GM19397 (cell line): ENCODE measurements around the gene METTL21A.
"Not testable (repeated sequence)": the region's sequence is repeated elsewhere in the genome, so short reads cannot be mapped to it uniquely, and the experiment has no call there.

Experiments
- ATAC-seq: cut with Tn5 transposase; IDR thresholded peaks from one replicate; pipeline ENCODE4 v1.9.1; 2021; ENCODE audit warnings: mild to moderate bottlenecking, moderate library complexity; ENCODE audit not compliant: unreplicated experiment

Gene METTL21A

DNA sequence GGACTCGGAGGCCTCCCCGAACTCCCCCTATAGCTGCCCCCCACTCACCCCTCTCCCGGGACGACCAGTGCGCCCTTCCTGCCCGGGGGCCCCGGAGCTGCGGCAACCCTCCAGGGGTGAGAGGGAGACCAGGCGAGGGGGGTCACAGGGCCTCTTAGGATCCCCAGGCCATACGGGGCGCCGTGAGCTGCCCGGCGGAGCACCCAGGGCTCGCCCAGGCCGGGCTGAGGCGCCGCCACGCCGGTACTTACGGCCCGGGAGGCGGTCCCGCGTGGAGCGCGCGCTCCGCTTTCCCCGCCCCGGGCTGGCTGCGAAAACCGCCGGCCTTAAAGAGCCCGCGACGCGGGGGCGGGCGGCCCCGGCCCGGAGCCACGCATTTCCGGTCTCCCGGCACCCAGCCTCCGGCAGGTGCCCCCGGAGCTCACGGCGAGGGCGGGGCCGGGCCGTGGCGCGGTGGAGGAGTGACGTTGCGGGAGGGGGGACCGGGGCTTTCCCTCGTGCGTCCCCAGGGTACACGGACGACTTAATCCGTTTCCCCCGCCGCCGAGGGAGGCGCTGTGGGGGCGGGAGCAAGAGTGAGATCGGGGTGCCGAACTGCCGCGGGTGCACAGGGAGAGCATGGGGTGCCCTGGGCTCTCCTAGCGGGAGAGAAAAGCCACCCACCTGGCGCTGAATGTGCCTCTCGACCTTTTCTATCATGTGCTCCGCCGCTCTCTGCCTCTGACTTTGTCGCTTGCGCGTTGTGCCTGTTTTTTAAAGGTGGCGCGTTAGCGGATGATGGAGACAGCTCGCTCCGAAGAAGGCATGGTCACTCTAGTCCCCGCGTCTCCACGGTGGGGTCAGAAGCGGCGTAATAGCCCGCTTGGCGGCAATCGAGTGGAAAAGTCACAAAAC, at the start of gene METTL21A:
Gene METTL21A, minus strand, starts transcription at position 381 of the 894 bp plus-strand sequence. CDS start 1,019 bp downstream, outside the sequence.
- ATAC-seq, result peak; percentile 64

DNA sequence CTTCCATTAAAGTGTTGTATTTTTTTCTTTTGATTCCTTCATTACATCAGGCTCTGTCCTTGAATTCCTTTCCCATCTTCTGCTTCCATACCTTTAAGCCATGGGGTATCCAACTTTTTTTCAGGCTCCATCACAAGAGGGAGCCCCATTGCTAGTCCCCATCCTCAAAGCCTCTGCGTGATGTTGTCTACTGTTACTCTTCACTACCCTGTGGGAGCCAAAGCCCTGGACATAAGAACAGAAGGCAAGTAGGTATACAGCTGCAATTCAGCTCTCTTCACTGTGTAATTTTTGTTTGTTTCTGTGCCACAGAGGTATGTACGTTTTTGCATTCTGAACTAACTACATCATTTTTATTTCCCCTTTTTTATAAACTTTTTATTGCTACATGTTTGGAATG, 49.6 kb upstream of the METTL21A start:
- ATAC-seq, result no peak

DNA sequence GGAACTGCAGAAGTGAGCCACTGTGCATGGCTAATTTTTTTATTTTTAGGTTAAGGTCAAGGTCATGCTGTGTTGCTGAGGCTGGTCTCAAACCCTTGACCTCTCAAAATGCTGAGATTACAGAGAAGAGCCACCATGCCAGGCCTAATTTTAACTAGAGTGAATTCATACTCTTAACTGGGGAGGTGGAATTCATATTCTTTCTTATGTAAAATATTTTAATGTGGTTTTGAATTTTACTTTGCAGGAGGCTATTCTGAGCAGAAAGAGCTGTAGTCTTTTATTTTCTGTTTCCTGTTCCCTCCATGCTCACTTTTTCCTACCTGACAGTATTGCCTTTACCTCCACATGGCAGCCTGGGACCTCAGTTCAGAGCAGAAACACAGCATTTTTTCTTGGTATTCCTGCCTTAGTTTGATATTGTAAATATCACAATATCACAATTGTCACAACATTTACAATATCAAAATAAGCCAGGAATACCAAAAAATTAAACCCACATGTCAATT, 49.1 kb upstream of the METTL21A start:
- no peak for ATAC-seq

DNA sequence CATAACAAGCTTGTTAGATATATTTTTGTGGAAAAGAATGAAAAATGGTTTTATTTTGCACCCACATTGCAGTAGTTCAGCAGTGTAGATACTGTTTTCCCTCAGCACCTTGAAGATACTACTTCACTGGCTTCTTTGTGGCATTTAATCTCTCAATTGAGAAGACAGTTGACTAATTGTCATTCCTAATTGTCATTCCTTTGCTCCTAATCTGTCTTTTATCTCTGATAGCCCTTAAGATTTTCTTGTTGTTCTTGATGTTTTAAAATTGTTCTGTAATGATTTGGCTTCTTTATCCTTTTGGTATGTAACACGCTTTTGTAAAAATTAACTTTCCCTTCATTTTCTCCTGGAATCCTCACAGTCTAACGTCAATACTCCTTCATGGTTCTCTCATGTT, 48.2 kb upstream of the METTL21A start:
- ATAC-seq, result no peak

DNA sequence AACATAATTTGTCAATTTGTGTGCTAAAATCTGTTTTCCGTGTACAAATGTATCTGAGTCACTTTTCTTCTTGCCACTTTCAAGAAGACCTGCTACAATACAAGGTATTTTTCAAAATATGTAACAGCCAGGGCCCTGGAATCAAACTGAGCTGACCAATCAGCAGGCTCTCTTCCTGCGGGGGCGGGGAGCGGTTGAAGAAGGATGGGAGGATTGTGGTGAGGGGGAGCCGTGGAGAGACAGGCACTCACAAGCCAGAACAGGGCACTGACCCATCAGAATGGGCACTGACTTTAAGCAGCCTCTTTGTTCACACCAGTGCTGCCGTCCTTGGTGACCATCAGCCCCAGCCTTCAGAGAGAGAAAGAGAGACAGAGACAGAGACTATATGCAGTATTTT, 45.7 kb upstream of the METTL21A start:
- ATAC-seq, result no peak

DNA sequence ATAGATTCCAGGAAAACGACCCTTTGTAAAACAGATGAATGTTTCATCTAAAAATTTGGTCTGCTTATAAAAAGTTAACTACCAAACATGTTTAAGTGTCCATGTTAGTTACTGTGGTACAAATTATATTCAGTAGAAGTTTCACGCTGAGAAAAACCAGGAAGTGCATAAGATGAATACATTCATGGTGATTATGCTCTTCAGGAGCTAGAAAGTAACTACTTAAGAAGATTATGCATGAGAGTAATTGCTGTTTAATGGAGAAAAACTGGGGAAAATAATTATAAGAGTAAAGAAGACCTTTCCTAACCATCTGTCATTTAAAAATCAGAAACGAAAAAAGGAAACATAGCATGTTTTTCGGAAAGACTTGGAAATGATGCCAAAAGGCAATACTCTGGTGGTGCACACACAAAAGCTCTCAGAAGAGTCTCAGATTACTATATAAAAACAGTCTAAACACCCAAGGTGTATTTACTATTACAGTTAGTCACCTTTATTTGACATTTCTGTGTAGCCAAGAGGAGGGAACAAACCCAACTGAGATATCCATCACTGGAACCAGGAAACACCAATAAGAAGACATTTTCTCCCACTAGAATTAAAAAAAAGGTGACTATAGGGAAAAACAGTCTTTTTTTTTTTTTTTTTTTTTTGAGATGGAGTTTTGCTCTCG, 38.8 kb upstream of the METTL21A start:
- ATAC-seq, result no peak

DNA sequence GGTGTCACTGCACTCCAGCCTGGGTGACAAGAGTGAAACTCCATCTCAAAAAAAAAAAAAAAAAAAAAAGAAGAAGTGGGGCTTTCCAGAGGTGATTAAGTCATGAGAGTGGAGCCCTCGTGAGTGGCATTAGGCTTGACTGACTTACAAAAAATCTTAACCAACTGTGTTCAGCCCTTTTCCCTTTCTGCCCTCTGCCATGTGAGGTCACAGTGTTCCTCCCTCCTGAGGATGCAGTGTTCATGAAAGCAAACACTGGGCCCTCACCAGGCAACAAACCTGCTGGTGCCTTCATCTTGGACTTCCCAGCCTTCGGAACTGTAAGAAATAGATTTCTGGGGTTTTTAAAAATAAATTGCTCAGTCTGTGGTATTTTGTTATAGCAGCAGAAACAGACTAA, 37.0 kb upstream of the METTL21A start:
- peak; percentile 87 for ATAC-seq

DNA sequence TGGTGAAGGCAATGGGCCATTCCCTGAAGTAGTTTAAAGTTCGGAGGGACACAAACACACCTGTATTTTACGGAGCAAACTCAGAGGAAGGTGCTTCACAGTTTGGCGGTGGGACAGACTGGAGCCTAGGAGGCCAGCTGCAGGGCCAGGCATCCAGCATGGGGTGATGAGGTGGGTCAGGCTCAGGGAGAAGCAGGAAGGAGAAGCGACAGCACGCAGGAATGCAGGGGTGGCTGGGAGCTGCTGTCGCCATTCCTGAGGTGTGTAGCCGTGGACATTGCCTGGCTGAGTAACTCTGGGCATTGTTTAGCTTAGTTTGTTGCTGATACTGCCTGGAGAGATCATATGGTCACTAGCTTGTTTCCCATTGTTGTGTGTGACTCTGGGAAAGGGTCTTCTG, 35.8 kb upstream of the METTL21A start:
- ATAC-seq, result no peak

DNA sequence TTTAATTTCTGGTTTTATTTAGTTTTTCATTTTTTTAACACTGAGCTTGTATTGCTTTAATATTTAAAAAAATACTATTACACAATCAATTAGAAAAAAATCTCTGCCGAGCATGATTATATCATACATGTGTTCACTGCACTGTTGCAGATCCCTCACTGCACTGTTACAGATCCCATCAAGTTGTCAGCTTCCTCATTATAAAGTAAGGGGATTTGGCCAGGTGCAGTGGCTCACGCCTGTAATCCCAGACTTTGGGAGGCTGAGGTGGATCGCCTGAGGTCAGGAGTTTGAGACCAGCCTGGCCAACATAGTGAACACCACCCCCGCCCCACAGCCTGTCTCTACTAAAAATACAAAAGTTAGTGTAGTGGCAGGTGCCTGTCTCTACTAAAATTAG, 33.0 kb upstream of the METTL21A start:
- no peak for ATAC-seq

DNA sequence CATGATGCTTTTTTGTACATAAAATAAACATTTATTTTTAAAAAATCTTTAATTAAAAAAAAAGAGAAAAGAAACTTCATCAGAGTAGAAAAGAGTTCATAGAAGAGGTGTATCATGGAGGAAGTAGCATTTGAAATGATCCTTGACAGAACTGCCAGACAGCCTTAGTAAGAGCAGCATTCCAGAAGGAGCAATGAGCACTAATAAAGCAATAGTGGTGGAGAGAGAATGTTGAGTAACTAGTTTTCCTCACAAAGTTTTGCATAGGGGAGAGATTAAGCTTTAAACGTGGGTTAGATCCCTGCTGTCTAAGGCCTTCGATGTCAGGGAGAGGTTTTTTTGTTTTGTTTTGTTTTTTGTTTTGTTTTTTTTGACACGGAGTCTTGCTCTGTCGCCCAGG, 29.8 kb upstream of the METTL21A start:
- no peak for ATAC-seq

DNA sequence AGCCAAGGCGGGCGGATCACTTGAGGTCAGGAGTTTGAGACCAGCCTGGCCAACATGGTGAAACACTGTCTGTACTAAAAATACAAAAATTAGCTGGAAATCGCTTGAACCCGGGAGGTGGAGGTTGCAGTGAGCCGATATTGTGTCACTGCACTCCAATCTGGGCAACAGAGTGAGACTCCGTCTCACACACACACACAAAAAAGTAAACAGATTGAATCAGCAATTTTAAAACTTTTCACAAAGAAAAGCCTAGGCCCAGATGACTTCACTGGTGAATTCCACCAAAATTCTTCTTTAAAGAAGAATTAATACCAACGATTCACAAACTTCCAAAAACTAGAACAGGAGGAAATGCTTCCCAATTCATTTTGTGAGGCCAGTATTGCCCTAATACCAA, 21.4 kb upstream of the METTL21A start:
- not testable (repeated sequence) for ATAC-seq

DNA sequence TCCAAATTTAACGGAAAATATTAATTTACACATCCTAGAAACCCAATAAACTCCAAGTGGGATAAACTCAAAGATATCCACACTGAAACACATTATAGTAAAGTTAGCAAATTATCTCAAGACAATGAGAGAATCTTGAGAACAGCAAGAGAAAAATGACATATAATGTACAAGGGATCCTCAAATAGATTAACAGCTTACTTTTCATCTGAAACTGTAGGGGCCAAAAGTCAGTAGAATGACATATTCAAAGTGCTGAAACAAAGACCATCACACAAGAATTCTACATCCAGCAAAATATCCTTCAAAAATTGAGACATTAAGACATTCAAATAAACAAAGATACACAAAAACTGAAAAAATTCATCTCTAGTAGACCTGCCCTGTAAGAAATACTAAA, 18.7 kb upstream of the METTL21A start:
- no peak for ATAC-seq

DNA sequence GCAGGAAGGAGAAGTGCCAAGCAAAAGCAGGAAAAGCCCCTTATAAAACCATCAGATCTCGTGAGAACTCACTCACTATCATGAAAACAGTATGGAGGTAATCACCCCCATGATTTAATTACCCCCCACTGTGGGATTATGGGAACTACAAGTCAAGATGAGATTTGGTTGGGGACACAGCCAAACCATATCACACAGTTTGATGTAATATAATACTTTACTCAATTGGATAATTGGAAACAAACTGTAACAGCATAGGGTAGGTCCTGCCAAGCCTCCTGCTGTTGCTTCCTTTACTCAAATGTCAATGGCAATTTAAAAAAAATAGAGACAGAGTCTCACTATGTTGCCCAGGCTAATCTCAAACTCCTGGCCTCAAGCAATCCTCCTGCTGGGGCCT, 15.5 kb upstream of the METTL21A start:
- no peak for ATAC-seq

DNA sequence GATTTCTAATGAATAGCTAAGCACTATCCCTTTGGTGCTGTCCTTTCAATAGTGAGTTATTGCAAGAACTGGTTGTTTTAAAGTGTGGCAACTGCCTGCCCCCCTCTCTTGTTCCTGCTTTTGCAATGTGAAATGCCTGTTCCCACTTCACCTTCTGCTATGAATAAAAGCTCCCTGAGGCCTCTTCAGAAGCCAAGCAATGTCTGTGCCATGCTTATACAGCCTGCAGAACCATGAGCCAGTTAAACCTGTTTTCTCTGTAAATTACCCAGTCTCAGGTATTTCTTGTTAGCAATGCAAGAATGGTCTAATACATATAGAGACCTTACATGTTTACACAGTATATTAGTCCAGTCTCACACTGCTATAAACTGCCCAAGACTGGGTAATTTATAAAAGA, 15.0 kb upstream of the METTL21A start:
- no peak for ATAC-seq

DNA sequence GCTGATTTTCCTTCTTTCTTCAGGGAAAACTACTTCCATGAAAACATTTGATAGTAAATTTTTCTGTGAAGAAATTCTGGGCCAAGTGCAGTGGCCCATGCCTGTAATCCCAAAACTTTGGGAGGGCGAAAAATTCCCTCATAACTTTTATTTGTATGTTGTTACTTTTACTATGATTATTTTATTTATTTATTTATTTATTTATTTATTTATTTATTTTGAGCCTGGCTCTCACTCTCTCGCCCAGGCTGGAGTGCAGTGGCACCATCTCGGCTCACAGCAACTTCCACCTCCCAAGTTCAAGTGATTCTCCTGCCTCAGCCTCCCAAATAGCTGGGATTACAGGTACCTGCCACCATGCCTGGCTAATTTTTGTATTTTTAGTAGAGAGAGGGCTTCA, 14.1 kb upstream of the METTL21A start:
- not testable (repeated sequence) for ATAC-seq

DNA sequence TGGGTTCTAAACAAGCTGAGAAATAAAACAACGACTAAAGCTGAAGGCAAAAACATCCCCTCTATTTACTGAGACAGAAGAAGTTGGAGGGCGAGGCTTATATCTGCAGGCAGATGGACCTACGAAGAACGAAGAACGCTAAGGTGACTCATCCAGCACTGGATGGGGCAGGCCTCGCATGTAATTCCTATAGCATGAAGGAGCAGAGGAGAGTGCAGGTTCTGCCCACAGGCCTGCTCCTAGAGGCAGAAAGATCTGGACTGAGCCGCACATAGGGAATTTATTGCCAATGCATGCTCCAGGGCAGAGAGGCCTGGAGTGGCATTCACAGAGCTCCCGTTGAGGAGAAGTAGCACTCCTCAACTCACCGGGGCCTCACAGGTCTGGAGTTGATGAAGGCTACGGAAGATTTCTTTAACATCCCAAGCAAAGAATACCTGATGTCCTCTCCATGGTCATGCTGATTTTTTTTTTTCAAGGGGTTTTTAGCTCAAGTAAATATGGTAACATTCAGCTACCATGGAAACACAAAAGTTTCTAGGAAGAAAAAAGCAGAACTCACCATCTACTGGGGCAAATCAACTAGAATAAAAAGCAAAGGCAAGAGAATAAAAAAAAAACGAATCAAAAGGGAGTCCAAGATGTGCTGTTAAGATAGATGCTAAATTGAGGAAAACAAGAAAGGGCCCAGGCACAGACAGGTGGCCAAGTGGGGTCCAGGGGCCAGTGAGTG, 10.4 kb upstream of the METTL21A start:
- ATAC-seq, result no peak

DNA sequence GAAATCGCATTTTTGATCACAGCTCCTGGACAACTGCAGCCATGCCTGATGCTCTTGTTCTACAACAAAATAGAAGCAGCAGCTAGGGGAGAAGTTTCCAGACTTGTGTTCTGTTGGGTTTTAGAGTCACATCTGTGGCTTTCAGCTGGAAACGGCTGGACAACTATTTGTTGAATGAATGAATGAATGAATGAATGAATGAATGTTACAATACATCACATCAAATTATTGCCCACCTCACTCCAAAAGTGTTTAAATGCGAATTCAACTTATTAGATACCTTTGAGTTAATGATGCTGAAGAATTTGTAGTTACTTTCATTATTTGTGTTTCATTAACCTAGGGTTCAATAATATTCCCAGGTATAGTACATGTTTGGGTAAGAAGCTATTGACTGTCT, 8.5 kb upstream of the METTL21A start:
- no peak for ATAC-seq

DNA sequence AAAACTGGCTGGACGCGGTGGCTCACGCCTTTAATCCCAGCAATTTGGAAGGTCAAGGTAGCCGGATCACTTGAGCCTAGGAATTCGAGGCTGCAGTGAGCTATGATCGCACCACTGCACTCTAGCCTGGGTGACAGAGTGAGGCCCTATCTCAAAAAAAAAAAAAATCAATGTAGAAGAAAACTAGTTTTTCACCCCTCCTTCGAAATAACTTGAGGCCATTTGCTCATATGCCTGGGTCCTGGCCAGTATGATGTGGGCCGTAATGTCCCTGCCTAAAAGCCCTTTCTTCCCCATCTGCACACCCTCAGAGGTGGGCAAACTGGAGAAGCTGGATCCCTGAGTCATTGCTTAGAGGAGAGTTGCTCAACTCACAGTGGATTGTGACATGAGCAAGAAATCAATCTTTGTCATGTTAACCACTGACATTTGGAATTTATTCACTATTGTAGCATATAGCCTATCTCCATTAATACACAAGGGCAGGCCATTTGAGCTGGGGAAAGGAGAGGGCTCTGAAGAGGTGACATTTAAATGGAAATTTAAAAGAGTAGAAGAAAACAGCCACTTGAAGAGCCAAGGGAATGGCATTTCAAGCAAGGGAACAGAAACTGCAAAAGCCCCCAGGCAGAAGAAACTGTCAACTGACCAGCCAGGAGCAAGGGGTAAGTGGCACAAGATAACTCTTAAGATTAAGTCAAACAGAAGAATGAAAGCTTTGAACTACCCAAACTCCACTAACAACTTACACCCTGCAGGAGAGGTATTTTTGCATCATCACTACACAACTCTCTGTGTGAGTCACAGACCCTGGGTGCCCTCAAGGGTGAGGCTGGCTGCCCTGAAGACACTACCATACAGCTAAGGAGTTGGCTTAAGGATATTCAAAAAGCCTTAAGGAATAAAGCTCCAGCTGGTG, 7.6 kb upstream of the METTL21A start:
- ATAC-seq, result no peak

DNA sequence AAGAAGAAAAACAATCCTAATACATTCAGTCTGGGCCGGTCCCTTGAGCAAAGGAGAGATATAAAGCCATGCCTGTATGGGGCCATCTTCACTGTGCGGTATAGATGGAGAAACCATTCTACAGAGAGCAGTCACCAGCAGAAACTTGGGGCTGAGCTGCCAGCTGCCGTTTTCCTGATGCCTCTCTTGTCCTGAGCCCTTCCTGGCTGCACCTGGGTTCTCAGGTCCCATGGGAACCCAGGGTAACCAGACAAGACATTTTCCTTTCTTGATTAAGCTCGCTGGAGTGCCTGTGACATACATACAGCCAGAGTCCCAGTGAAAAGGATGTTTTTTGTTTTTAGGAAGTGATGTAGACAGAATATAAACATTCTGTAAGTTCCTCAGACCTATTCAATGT, 5.3 kb upstream of the METTL21A start:
- ATAC-seq, result no peak

DNA sequence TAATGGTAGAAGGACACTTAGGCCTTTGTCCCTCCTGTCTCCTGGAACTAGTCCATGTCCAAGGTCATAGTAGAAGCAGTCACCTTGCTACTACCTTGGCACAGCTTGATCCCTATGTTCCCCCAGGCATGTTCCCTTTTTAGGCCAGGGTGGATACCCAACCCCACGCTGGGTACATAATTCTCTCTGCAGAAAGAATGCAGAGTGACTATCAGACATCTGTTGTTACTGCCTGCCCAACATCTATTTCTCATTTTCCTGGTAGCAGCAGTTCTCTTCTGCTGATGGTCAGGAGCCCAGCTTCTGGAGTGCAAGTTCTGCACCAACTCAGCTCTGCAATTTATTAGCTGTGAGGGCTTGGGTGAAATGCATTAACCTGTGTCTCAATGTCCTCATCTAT, 4.4 kb upstream of the METTL21A start:
- ATAC-seq, result no peak
